ENCODE measurements around the gene IGF1R.

The IGF1R gene

GRCh38 chr15:98876451-98877369 lies 228.4 kb downstream of the IGF1R start:
- no peak for DNase-seq (ENCODE audit: low spot score in 2 of 2)

GRCh38 chr15:98878172-98878571 lies 229.8 kb downstream of the IGF1R start:
- ATAC-seq (replicated peaks; ENCODE audit: extremely low read depth, poor library complexity, severe bottlenecking) (no peak), DNase-seq (ENCODE audit: low spot score in 2 of 2) (no peak)
- no peaks in the 10 kb centered on the region for H3K9me3 Mint-ChIP-seq
- H3K36me3 Mint-ChIP-seq (ENCODE audit: insufficient read depth), result no peaks in the 10 kb centered on the region
- H3K4me3 Mint-ChIP-seq, result no peak overlapping the region
- no peak overlapping the region for H3K27ac Mint-ChIP-seq (ENCODE audit: low read depth)
- H3K27me3 Mint-ChIP-seq, result peaks cover 23% of the 10 kb centered on the region
- H3K4me1 Mint-ChIP-seq, result no peaks in the 10 kb centered on the region

More at GRCh38 chr15:98876451-98877369, 228.4 kb downstream of the IGF1R start:
- Mint-ChIP-seq H3K9me3 (no peaks in the 10 kb centered on the region), H3K4me1 (no peaks in the 10 kb centered on the region), H3K27me3 (peaks cover 33% of the 10 kb centered on the region), H3K4me3 (no peak overlapping the region), H3K36me3 (ENCODE audit: insufficient read depth) (no peaks in the 10 kb centered on the region), H3K27ac (ENCODE audit: low read depth) (no peak overlapping the region)
- ATAC-seq (replicated peaks; ENCODE audit: extremely low read depth, poor library complexity, severe bottlenecking), result no peak

- Mint-ChIP-seq H3K4me3 (no peak overlapping the region), H3K27ac (ENCODE audit: low read depth) (no peak overlapping the region), H3K27me3 (peaks cover 16% of the 10 kb centered on the region), H3K9me3 (no peaks in the 10 kb centered on the region), H3K36me3 (ENCODE audit: insufficient read depth) (no peaks in the 10 kb centered on the region), H3K4me1 (no peaks in the 10 kb centered on the region)
- ATAC-seq (replicated peaks; ENCODE audit: extremely low read depth, poor library complexity, severe bottlenecking) (no peak), DNase-seq (ENCODE audit: low spot score in 2 of 2) (no peak)
Observed at GRCh38 chr15:98878862-98879261, 230.5 kb downstream of the IGF1R start.

- no peaks in the 10 kb centered on the region for H3K36me3 Mint-ChIP-seq (ENCODE audit: insufficient read depth)
- H3K4me1 Mint-ChIP-seq, result no peaks in the 10 kb centered on the region
- H3K27ac Mint-ChIP-seq (ENCODE audit: low read depth), result no peak overlapping the region
- H3K4me3 Mint-ChIP-seq, result no peak overlapping the region
- ATAC-seq (replicated peaks; ENCODE audit: extremely low read depth, poor library complexity, severe bottlenecking) (no peak), DNase-seq (ENCODE audit: low spot score in 2 of 2) (no peak)
- H3K9me3 Mint-ChIP-seq, result no peaks in the 10 kb centered on the region
- peaks cover 17% of the 10 kb centered on the region for H3K27me3 Mint-ChIP-seq
Observed at GRCh38 chr15:98881526-98882520, 233.5 kb downstream of the IGF1R start.

- H3K27me3 Mint-ChIP-seq, result peaks cover 34% of the 10 kb centered on the region
- no peaks in the 10 kb centered on the region for H3K4me1 Mint-ChIP-seq
- H3K9me3 Mint-ChIP-seq, result no peaks in the 10 kb centered on the region
- no peaks in the 10 kb centered on the region for H3K36me3 Mint-ChIP-seq (ENCODE audit: insufficient read depth)
- ATAC-seq (replicated peaks; ENCODE audit: extremely low read depth, poor library complexity, severe bottlenecking), result no peak
- no peak overlapping the region for H3K27ac Mint-ChIP-seq (ENCODE audit: low read depth)
- H3K4me3 Mint-ChIP-seq, result no peak overlapping the region
- DNase-seq (ENCODE audit: low spot score in 2 of 2), result no peak
Observed at GRCh38 chr15:98883478-98883877, 235.1 kb downstream of the IGF1R start.

GRCh38 chr15:98884894-98885293 lies 236.6 kb downstream of the IGF1R start:
- no peaks in the 10 kb centered on the region for H3K4me1 Mint-ChIP-seq
- peak overlapping the region; percentile 9 for H3K27ac Mint-ChIP-seq (ENCODE audit: low read depth)
- H3K9me3 Mint-ChIP-seq, result no peaks in the 10 kb centered on the region
- H3K4me3 Mint-ChIP-seq, result no peak overlapping the region
- peaks cover 42% of the 10 kb centered on the region for H3K27me3 Mint-ChIP-seq
- no peak for ATAC-seq (replicated peaks; ENCODE audit: extremely low read depth, poor library complexity, severe bottlenecking)
- no peak for DNase-seq (ENCODE audit: low spot score in 2 of 2)
- no peaks in the 10 kb centered on the region for H3K36me3 Mint-ChIP-seq (ENCODE audit: insufficient read depth)

GRCh38 chr15:98887976-98888375 lies 239.6 kb downstream of the IGF1R start:
- Mint-ChIP-seq H3K4me3 (no peak overlapping the region), H3K27ac (ENCODE audit: low read depth) (no peak overlapping the region), H3K36me3 (ENCODE audit: insufficient read depth) (no peaks in the 10 kb centered on the region), H3K4me1 (no peaks in the 10 kb centered on the region), H3K27me3 (peaks cover 42% of the 10 kb centered on the region), H3K9me3 (no peaks in the 10 kb centered on the region)
- DNase-seq (ENCODE audit: low spot score in 2 of 2) (no peak), ATAC-seq (replicated peaks; ENCODE audit: extremely low read depth, poor library complexity, severe bottlenecking) (no peak)

GRCh38 chr15:98888820-98889479 lies 240.6 kb downstream of the IGF1R start:
- Mint-ChIP-seq H3K27ac (ENCODE audit: low read depth) (no peak overlapping the region), H3K27me3 (peaks cover 42% of the 10 kb centered on the region)
- ATAC-seq (replicated peaks; ENCODE audit: extremely low read depth, poor library complexity, severe bottlenecking), result no peak

GRCh38 chr15:98889930-98890695 lies 241.8 kb downstream of the IGF1R start:
- H3K4me1 Mint-ChIP-seq, result no peaks in the 10 kb centered on the region
- no peak for DNase-seq (ENCODE audit: low spot score in 2 of 2)
- H3K36me3 Mint-ChIP-seq (ENCODE audit: insufficient read depth), result no peaks in the 10 kb centered on the region
- H3K27me3 Mint-ChIP-seq, result peaks cover 40% of the 10 kb centered on the region
- no peaks in the 10 kb centered on the region for H3K9me3 Mint-ChIP-seq
- no peak overlapping the region for H3K4me3 Mint-ChIP-seq
- ATAC-seq (replicated peaks; ENCODE audit: extremely low read depth, poor library complexity, severe bottlenecking), result no peak
- no peak overlapping the region for H3K27ac Mint-ChIP-seq (ENCODE audit: low read depth)

More at GRCh38 chr15:98888820-98889479, 240.6 kb downstream of the IGF1R start:
- no peak for DNase-seq (ENCODE audit: low spot score in 2 of 2)
- no peak overlapping the region for H3K4me3 Mint-ChIP-seq
- H3K9me3 Mint-ChIP-seq, result no peaks in the 10 kb centered on the region
- H3K36me3 Mint-ChIP-seq (ENCODE audit: insufficient read depth), result no peaks in the 10 kb centered on the region
- no peaks in the 10 kb centered on the region for H3K4me1 Mint-ChIP-seq

- no peak for DNase-seq (ENCODE audit: low spot score in 2 of 2)
- Mint-ChIP-seq H3K27ac (ENCODE audit: low read depth) (no peak overlapping the region), H3K4me1 (no peaks in the 10 kb centered on the region), H3K27me3 (peaks cover 41% of the 10 kb centered on the region), H3K4me3 (no peak overlapping the region), H3K36me3 (ENCODE audit: insufficient read depth) (no peaks in the 10 kb centered on the region), H3K9me3 (no peaks in the 10 kb centered on the region)
- no peak for ATAC-seq (replicated peaks; ENCODE audit: extremely low read depth, poor library complexity, severe bottlenecking)
Observed at GRCh38 chr15:98891301-98891700, 243.0 kb downstream of the IGF1R start.

GRCh38 chr15:98893401-98893800 lies 245.1 kb downstream of the IGF1R start:
- H3K4me1 Mint-ChIP-seq, result no peaks in the 10 kb centered on the region
- ATAC-seq (replicated peaks; ENCODE audit: extremely low read depth, poor library complexity, severe bottlenecking) (no peak), DNase-seq (ENCODE audit: low spot score in 2 of 2) (no peak)
- no peaks in the 10 kb centered on the region for H3K36me3 Mint-ChIP-seq (ENCODE audit: insufficient read depth)
- H3K27me3 Mint-ChIP-seq, result peaks cover 26% of the 10 kb centered on the region
- no peak overlapping the region for H3K4me3 Mint-ChIP-seq
- no peaks in the 10 kb centered on the region for H3K9me3 Mint-ChIP-seq
- H3K27ac Mint-ChIP-seq (ENCODE audit: low read depth), result no peak overlapping the region
